Kidney (tissue), 14 donors: ENCODE measurements around the gene ABTB1. TPM values are rescaled to one million over a fixed set of nuclear protein-coding genes. Genes with fewer than 3 reads are reported as not detected.

ENCODE experiments used
- DNase-seq, 5 donors: peaks; one replicate each; pipeline ENCODE4 v3.0.0-alpha.2; 2013 to 2020
- FAIRE-seq: peaks from 2 replicates; lab custom pipeline; 2012; peaks lifted over from hg19 to GRCh38; lab: Jason Lieb, UNC
- H3K27ac ChIP-seq, 2 donors: one replicate each; pipeline ENCODE4 v1.7.0; 2013; ENCODE audit warnings: low read depth in 2 of 2, low read length in 2 of 2, inconsistent platforms in 1 of 2
- H3K27me3 ChIP-seq: one replicate; pipeline ENCODE4 v1.7.1; 2013; ENCODE audit warnings: low read length, inconsistent platforms; ENCODE audit not compliant: control insufficient read depth, insufficient read depth
- H3K36me3 ChIP-seq, 3 donors: one replicate each; pipeline versions ENCODE4 v1.7.0 to v1.7.1; 2013; ENCODE audit warnings: low read length in 3 of 3, control low read depth in 1 of 3, inconsistent platforms in 1 of 3; ENCODE audit not compliant: insufficient read depth in 3 of 3, control insufficient read depth in 2 of 3
- H3K4me1 ChIP-seq, 3 donors: one replicate each; pipeline versions ENCODE4 v1.7.0 to v1.7.1; 2013; ENCODE audit warnings: low read length in 3 of 3, inconsistent platforms in 1 of 3, low read depth in 1 of 3; ENCODE audit not compliant: control insufficient read depth in 2 of 3, insufficient read depth in 2 of 3
- H3K4me3 ChIP-seq, 3 donors: one replicate each; pipeline versions ENCODE4 v1.7.0 to v1.8.1; 2013; ENCODE audit warnings: low read length in 3 of 3, control low read depth in 1 of 3, inconsistent platforms in 1 of 3
- H3K9ac ChIP-seq, 3 donors: one replicate each; pipeline versions ENCODE4 v1.7.0 to v1.7.1; 2013; ENCODE audit warnings: low read length in 3 of 3, control low read depth in 1 of 3, inconsistent platforms in 1 of 3
- H3K9me3 ChIP-seq, 3 donors: one replicate each; pipeline versions ENCODE4 v1.7.0 to v1.7.1; 2013; ENCODE audit warnings: low read length in 3 of 3, control low read depth in 1 of 3, inconsistent platforms in 1 of 3; ENCODE audit not compliant: control insufficient read depth in 2 of 3, insufficient read depth in 1 of 3
- CTCF ChIP-seq: IDR thresholded peaks from 3 replicates; pipeline ENCODE4 v1.5.1; 2012; ENCODE audit warnings: mild to moderate bottlenecking, moderate library complexity, borderline replicate concordance; ENCODE audit not compliant: insufficient read depth; ENCODE audit errors: extremely low read depth
- intact Hi-C: fragments of 100-400 bp; cut with DNase I; formaldehyde crosslinking; loops from one replicate; pipeline ENCODE4 v1.11.1; 2022
- polyA plus RNA-seq: library from polyadenylated mRNA; stranded (reverse); fragments of 350-450 nt; fragmentation: Illumina TruSeq; extraction: RNeasy Lipid Tissue Mini Kit (QIAGEN cat#74804); gene quantifications from one replicate; pipeline ENCODE4 v1.2.3, GENCODE V29; 2014; ENCODE audit warnings: low read depth, low replicate concordance; ENCODE audit not compliant: insufficient read depth
- total RNA-seq: library from RNA; stranded (reverse); fragmentation: NEBNext Ultra II Directional; extraction: Animal tissue kit (Norgen Biotek cat#: 25700); gene quantifications from one replicate; pipeline ENCODE4 v1.2.1, GENCODE V29; 2021
- donor health status: control.
- donor health status: control.
- donor health status: control.
- donor health status: control.
- donor health status: control.
- donor health status: DM: yes; HTN: yes; CAD: no.
- donor health status: Normal renal cell carcinoma (clear cell type).

The ABTB1 gene
- total and polyA plus RNA-seq, 2 donors from 2014 or later, result 29.2 to 43.2 TPM

DNA sequence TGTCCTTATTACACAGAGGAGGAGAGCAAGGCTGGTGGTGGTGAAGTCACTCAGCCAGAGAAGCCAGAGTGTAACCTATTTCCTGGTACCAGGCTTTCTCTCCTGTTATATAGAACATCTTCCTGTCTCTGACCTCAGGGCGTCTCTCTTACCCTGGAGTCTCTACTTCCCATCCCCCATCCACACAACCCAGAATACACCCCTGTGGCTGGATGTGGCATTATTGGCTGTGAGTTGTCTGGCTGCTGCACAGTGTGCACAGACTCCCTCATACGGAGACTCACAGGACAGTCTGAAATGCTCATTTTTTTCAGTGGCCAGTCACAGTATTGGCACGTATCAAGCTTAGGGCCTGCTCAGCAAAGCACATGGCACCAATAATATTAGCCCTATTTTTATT, 35.2 kb upstream of the ABTB1 start:
- H3K36me3 ChIP-seq, result no peaks in the 10 kb centered on the region
- TF ChIP-seq CTCF, result no peak
- DNase-seq, result no peak
- no peak overlapping the region for H3K9ac ChIP-seq
- no peak overlapping the region for H3K27ac ChIP-seq
- H3K27me3 ChIP-seq, result no peaks in the 10 kb centered on the region
- FAIRE-seq, result no peak
- no peaks in the 10 kb centered on the region for H3K9me3 ChIP-seq
- intact Hi-C loops, result no loop called here
- no peaks in the 10 kb centered on the region for H3K4me1 ChIP-seq
- H3K4me3 ChIP-seq, result no peak overlapping the region

- no peak overlapping the region for H3K9ac ChIP-seq
- no peak for TF ChIP-seq CTCF
- intact Hi-C loops, result no loop called here
These were observed 34.8 kb upstream of the ABTB1 start for GRCh38 chr3:127637971-127638370.

DNA sequence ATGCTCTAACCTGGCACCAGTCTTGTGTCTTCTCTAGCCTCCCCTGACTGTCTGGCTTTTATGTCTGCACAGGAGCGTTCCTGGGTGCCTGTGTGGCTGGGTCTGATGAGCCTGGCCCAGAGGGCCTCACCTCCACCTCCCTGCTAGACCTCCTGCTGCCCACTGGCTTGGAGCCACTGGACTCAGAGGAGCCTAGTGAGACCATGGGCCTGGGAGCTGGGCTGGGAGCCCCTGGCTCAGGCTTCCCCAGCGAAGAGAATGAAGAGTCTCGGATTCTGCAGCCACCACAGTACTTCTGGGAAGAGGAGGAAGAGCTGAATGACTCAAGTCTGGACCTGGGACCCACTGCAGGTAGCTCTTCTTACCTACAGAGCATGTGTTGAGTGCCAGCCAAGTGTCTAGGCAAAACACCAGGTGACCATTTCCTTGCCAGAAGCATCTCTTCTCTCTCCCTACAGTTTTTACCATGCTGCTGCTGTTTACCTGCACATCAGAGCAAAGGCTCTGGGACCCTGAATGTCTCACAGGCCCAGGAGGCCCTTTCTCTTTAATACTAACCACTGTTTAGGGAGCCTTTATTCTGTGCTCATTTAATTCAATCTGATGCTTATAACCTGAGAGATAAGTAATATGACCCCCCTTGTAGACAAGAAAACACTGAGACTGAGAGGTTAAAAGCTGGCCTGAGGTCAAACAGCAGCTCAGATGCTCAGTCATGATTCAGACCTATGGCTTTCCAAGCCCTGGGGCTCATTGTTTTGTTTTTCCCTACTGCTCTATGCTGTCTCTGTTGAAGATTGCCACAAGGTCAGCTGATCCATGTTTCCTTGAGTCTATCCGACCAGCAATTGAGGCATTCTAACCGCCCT, 33.3 kb upstream of the ABTB1 start:
- Histone ChIP-seq H3K4me3 (no peak overlapping the region), H3K9me3 (no peaks in the 10 kb centered on the region), H3K36me3 (no peaks in the 10 kb centered on the region), H3K4me1 (no peaks in the 10 kb centered on the region), H3K27me3 (no peaks in the 10 kb centered on the region), H3K9ac (no peak overlapping the region), H3K27ac (no peak overlapping the region)
- no peak for DNase-seq
- intact Hi-C loops, result no loop called here
- TF ChIP-seq CTCF, result no peak
- FAIRE-seq, result no peak

More at GRCh38 chr3:127637971-127638370, 34.8 kb upstream of the ABTB1 start:
- no peaks in the 10 kb centered on the region for H3K4me1 ChIP-seq
- FAIRE-seq, result no peak
- H3K9me3 ChIP-seq, result no peaks in the 10 kb centered on the region
- no peak overlapping the region for H3K27ac ChIP-seq
- no peaks in the 10 kb centered on the region for H3K27me3 ChIP-seq
- no peaks in the 10 kb centered on the region for H3K36me3 ChIP-seq
- no peak overlapping the region for H3K4me3 ChIP-seq
- no peak for DNase-seq
